ENCODE data around the gene DMRT2.

The DMRT2 gene

GRCh38 chr9:1050125-1050895 lies at the start of gene DMRT2:
DMRT2 (plus strand) TSS chr9:1050357; CDS start chr9:1051614, 1,257 bp downstream.
- DNase-seq = no peak

GRCh38 chr9:1001838-1002237 lies 48.3 kb upstream of the DMRT2 start:
- no peak for DNase-seq

GRCh38 chr9:1002678-1003077 lies 47.5 kb upstream of the DMRT2 start:
- DNase-seq = no peak

- peak; percentile 53 for DNase-seq
These were observed 45.0 kb upstream of the DMRT2 start for GRCh38 chr9:1005043-1005667.

- no peak for DNase-seq
These were observed 42.8 kb upstream of the DMRT2 start for GRCh38 chr9:1007312-1007711.

- no peak for DNase-seq
These were observed 41.9 kb upstream of the DMRT2 start for GRCh38 chr9:1008216-1008615.

GRCh38 chr9:1009101-1009707 lies 41.0 kb upstream of the DMRT2 start:
- DNase-seq = peak; percentile 79

GRCh38 chr9:1013021-1013420 lies 37.1 kb upstream of the DMRT2 start:
- peak; percentile 7 for DNase-seq

- DNase-seq = no peak
These were observed 35.9 kb upstream of the DMRT2 start for GRCh38 chr9:1014225-1014624.

- no peak for DNase-seq
These were observed 35.5 kb upstream of the DMRT2 start for GRCh38 chr9:1014640-1015039.

- DNase-seq = peak; percentile 72
These were observed 32.0 kb upstream of the DMRT2 start for GRCh38 chr9:1018121-1018520.

- DNase-seq = no peak
These were observed 26.0 kb upstream of the DMRT2 start for GRCh38 chr9:1024112-1024511.

GRCh38 chr9:1025131-1025530 lies 25.0 kb upstream of the DMRT2 start:
- DNase-seq = no peak

- no peak for DNase-seq
These were observed 23.9 kb upstream of the DMRT2 start for GRCh38 chr9:1026219-1026618.

GRCh38 chr9:1028501-1029190 lies 21.5 kb upstream of the DMRT2 start:
- DNase-seq = no peak

GRCh38 chr9:1031951-1032601 lies 18.1 kb upstream of the DMRT2 start:
- no peak for DNase-seq

- no peak for DNase-seq
These were observed 15.9 kb upstream of the DMRT2 start for GRCh38 chr9:1034271-1034670.

- no peak for DNase-seq
These were observed 10.6 kb upstream of the DMRT2 start for GRCh38 chr9:1039589-1039988.

- no peak for DNase-seq
These were observed 7.7 kb upstream of the DMRT2 start for GRCh38 chr9:1042466-1042865.

GRCh38 chr9:1044643-1045042 lies 5.5 kb upstream of the DMRT2 start:
- DNase-seq = no peak

- DNase-seq = no peak
These were observed 3.3 kb upstream of the DMRT2 start for GRCh38 chr9:1046639-1047572.

Data from OCI-M1 (cell line).